Duodenal mucosa (tissue), 2 donors: ENCODE measurements around the gene GPSM1.
"Not testable (repeated sequence)": the region's sequence is repeated elsewhere in the genome, so short reads cannot be mapped to it uniquely, and the experiment has no call there.

Source experiments
- H3K27ac ChIP-seq: one replicate; pipeline ENCODE4 v1.7.0; 2013; ENCODE audit warnings: low read depth, low read length
- H3K27me3 ChIP-seq, 2 donors: one replicate each; pipeline ENCODE4 v1.7.0; 2013; ENCODE audit warnings: low read length in 2 of 2, control low read depth in 1 of 2; ENCODE audit not compliant: insufficient read depth in 2 of 2, control insufficient read depth in 1 of 2
- H3K36me3 ChIP-seq, 2 donors: one replicate each; pipeline ENCODE4 v1.7.0; 2013; ENCODE audit warnings: low read length in 2 of 2, control low read depth in 1 of 2; ENCODE audit not compliant: insufficient read depth in 2 of 2, control insufficient read depth in 1 of 2
- H3K4me1 ChIP-seq, 2 donors: one replicate each; pipeline ENCODE4 v1.7.0; 2013; ENCODE audit warnings: low read length in 2 of 2, control low read depth in 1 of 2; ENCODE audit not compliant: insufficient read depth in 2 of 2, control insufficient read depth in 1 of 2
- H3K4me3 ChIP-seq, 2 donors: one replicate each; pipeline ENCODE4 v1.7.0; 2013; ENCODE audit warnings: low read length in 2 of 2, low read depth in 1 of 2
- H3K9ac ChIP-seq, 2 donors: one replicate each; pipeline ENCODE4 v1.7.0; 2013; ENCODE audit warnings: low read length in 2 of 2, low read depth in 1 of 2
- H3K9me3 ChIP-seq, 2 donors: one replicate each; pipeline ENCODE4 v1.7.0; 2013; ENCODE audit warnings: low read length in 2 of 2, control low read depth in 1 of 2; ENCODE audit not compliant: control insufficient read depth in 1 of 2

The GPSM1 gene

DNA sequence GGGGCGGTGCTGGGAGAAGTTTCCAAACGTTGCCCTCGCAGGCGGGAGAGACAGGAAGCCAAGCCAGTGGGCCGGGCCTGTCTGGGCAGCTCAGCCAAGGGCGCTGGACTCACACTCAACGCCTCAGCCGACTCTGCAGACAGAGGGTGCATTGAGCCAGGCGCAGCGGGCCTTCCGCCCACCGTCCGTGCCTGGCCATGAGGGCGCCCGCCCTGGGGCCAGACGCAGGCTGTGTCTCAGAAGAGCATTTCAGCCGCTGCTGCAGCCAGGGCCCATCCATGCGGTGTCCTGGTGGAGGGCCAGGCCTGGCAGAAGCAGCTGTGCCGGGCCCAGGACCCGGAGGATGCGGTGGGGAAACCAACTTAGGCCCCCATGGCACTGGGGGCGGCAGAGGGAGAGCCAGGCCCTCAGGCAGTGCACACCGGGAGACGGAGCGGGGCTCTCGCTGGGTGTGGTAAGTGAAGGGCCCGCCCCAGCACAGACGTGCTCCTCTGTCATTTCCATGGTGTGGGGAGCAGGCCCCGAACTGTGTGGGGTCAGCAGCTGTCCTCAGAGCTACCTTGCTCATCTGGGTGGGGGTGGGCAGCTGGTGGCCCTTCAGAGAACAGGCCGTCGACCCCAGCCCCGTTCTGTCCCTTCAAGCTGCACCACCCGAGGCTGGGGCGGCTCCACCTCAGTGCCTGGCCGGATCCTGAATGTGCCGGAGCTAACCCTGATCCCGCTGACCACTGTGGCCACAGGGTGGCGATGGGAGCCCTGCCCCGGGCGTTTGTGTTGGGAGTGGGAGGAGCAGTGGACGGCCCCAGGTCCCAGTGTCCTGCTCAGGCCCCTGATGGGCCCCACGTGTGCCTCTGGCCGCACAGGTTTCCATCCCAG lies 18.2 kb downstream of the GPSM1 start:
- Histone ChIP-seq H3K4me1 (peaks cover 7 to 8% of the 10 kb centered on the region in 2 donors), H3K9ac (no peak overlapping the region), H3K36me3 (no peaks in the 10 kb centered on the region), H3K4me3 (no peak overlapping the region), H3K27ac (no peak overlapping the region), H3K27me3 (no peaks in the 10 kb centered on the region), H3K9me3 (no peaks in the 10 kb centered on the region)

DNA sequence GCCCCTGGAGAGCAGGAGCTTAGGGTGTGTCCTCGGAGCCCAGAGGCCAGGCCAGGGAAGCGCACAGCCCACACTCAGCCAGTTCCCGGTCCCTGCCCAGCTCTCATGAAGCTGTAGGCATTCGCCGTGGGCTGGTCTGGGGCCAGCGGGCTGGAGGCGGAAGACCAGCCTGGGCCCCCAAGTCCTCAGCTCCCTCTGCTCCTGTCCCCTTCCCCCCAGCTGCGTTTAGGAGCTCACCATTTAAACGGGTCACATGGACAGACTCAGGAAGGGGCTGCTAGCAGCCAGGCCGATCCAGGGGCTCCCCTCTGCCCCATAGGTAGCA lies 18.8 kb downstream of the GPSM1 start:
- Histone ChIP-seq H3K27me3 (no peaks in the 10 kb centered on the region), H3K9me3 (no peaks in the 10 kb centered on the region), H3K36me3 (no peaks in the 10 kb centered on the region), H3K4me3 (no peak overlapping the region), H3K27ac (no peak overlapping the region), H3K4me1 (peaks cover 7 to 8% of the 10 kb centered on the region in 2 donors), H3K9ac (no peak overlapping the region)

- Histone ChIP-seq H3K9ac (no peak overlapping the region), H3K9me3 (no peaks in the 10 kb centered on the region), H3K4me1 (peaks cover 7 to 8% of the 10 kb centered on the region in 2 donors), H3K36me3 (no peaks in the 10 kb centered on the region), H3K4me3 (no peak overlapping the region), H3K27me3 (no peaks in the 10 kb centered on the region), H3K27ac (no peak overlapping the region)
Measured at GRCh38 chr9:136346927-136347465, 19.7 kb downstream of the GPSM1 start.

DNA sequence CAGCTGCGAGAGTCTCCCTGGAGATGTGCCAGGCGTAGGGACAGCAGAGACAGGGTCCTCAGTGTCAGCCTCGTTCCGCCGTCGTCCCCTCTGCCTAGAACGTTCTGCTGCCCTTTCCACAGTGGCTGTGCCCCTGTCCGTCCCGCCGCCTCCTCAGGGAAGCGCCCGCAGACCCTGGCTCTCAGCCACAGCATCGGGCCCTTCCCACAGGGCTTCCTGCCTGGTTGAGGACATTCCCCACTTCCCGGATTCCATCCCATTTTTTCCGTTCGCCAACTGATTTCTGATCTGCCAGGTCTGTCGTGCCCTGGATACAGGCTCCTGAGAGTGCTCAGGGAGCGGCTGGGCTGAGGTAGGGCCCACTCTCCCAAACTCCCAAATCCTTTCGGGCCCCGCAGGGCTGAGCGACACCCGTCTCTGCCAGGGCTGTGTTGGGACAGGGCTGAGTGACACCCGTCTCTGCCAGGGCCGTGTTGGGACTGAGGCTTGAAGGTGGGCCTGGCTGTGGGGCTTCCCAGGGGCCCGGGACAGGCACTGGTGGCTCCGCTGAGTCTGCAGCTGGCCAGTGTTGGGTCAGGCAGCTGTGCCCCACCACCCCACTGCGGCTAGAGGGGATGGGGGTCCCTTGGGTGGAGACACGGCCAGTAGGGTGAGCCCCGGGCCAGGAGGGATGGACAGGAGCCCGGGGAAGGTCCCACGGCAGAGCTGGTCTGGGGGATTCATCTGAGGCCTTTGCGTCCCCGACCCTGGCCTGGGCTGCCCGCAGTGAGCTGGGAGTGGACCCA lies 20.3 kb downstream of the GPSM1 start:
- H3K36me3 ChIP-seq = no peaks in the 10 kb centered on the region
- H3K27me3 ChIP-seq = no peaks in the 10 kb centered on the region
- H3K4me3 ChIP-seq = no peak overlapping the region
- H3K4me1 ChIP-seq = peaks cover 6 to 7% of the 10 kb centered on the region in 2 donors
- no peak overlapping the region for H3K9ac ChIP-seq
- H3K9me3 ChIP-seq = no peaks in the 10 kb centered on the region
- no peak overlapping the region for H3K27ac ChIP-seq

- Histone ChIP-seq H3K9ac (no peak overlapping the region), H3K27ac (no peak overlapping the region), H3K4me1 (no peaks in the 10 kb centered on the region), H3K27me3 (no peaks in the 10 kb centered on the region), H3K4me3 (no peak overlapping the region), H3K36me3 (no peaks in the 10 kb centered on the region), H3K9me3 (no peaks in the 10 kb centered on the region)
Measured at GRCh38 chr9:136348691-136349090, 21.4 kb downstream of the GPSM1 start.

DNA sequence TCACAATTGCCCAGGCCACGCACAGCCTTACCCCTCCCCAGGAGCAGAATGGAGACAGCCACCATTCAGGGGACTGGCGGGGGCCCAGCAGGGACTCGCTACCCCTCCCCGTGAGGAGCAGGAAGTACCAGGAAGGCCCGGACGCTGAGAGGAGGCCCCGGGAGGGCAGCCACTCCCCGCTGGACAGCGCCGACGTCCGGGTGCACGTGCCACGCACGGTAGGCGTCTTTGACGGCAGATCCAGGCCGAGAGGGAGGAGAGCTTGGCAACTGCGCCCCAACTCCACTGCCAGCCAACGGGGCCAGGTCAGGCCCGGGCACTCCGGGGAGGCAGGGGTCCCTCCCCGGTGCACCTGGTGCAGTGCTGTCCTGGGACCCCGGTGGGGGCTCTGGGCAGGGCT lies 22.2 kb downstream of the GPSM1 start:
- Histone ChIP-seq H3K36me3 (no peaks in the 10 kb centered on the region), H3K4me3 (no peak overlapping the region), H3K9ac (no peak overlapping the region), H3K4me1 (no peaks in the 10 kb centered on the region), H3K9me3 (no peaks in the 10 kb centered on the region), H3K27me3 (no peaks in the 10 kb centered on the region), H3K27ac (no peak overlapping the region)

DNA sequence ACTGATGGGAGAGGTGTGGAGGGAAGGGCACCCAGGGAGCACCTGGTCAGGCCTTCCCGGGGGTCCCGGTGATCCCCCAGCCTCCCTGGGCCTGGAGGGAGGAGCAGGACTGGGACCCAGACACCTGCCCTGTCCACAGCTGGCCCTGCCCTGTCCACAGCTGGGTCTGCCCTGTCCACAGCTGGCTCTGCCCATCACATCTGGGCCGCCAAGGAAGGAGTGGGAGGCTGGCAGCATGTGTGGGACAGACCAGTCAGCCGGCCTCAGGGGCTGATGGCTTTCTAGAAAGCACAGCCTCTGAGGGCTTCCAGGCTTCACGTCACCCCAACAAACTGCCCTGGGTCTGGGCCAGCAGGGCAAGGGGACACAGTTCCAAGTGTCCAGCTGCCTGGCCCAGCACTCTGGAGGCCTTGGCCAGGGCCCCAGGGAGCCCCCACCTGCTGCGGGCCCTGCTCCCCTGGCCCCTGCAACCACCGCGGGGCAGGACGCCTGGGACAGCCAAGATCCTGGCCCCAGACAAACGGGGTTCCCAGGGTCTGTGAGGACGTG lies 24.0 kb downstream of the GPSM1 start:
- H3K4me3 ChIP-seq = no peak overlapping the region
- H3K27me3 ChIP-seq = peaks cover 0 to 4% of the 10 kb centered on the region in 2 donors
- H3K27ac ChIP-seq = no peak overlapping the region
- no peaks in the 10 kb centered on the region for H3K4me1 ChIP-seq
- H3K36me3 ChIP-seq = no peaks in the 10 kb centered on the region
- no peaks in the 10 kb centered on the region for H3K9me3 ChIP-seq
- H3K9ac ChIP-seq = no peak overlapping the region

DNA sequence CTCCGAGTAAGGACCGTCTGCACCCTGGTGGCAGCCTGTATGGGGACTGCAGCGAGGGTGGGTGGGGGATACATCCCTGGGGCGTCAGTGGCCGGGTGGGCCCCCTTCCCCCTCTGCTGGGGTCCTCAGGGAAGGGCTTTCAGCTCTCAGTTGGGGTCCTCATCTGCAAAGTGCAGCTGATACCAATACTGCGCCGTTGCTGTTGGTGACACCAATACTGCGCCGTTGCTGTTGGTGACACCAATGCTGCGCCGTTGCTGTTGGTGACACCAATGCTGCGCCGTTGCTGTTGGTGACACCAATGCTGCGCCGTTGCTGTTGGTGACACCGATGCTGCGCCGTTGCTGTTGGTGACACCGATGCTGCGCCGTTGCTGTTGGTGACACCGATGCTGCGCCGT lies 24.5 kb downstream of the GPSM1 start:
- H3K27me3 ChIP-seq, H3K36me3 ChIP-seq, H3K9me3 ChIP-seq, H3K27ac ChIP-seq, H3K4me1 ChIP-seq, H3K9ac ChIP-seq, H3K4me3 ChIP-seq: not testable (repeated sequence)

DNA sequence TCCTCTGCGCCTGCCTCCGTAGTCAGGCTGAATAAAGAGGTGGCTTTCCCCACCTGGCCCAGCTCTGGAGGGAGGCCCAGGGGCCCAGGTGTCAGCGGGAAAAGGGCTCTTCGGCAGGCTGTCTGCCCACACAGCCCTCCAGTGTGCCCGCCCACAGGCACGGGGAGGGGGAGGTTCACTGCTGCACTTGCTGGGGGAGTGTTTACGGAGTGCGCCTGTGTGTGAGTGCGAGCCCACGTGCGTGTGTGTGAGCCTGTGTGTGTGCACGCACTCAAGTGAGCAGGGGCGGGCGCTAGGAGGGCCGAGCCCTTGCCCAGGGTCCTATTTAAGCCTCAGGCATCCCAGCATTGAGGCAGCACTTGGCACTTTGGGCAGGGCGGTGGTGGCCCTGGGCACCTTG lies 25.3 kb downstream of the GPSM1 start:
- Histone ChIP-seq H3K9ac (no peak overlapping the region), H3K9me3 (no peaks in the 10 kb centered on the region), H3K4me3 (no peak overlapping the region), H3K4me1 (no peaks in the 10 kb centered on the region), H3K27me3 (peaks cover 0 to 4% of the 10 kb centered on the region in 2 donors), H3K27ac (no peak overlapping the region), H3K36me3 (no peaks in the 10 kb centered on the region)

DNA sequence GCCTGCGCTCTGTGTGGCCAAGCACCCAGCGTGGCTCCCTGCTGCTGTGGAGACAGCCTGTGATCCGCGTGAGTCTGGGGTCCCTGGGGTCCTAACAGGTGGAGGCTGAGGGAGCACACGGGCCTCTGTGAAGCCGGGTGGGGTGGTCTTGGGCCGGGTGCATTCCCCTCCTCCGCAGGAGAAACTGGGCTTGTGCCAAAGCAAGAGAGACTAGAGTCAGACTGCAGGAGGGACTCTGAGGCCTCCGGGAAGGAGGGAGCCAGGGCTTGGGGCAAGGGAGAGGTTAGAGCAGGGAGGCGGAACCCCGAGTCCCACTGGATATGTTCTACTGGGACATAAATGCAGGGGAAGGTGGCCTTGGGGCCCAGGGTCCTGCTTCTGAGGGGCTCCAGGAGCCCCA lies 25.7 kb downstream of the GPSM1 start:
- Histone ChIP-seq H3K9me3 (no peaks in the 10 kb centered on the region), H3K9ac (no peak overlapping the region), H3K27me3 (peaks cover 0 to 4% of the 10 kb centered on the region in 2 donors), H3K27ac (no peak overlapping the region), H3K4me1 (no peaks in the 10 kb centered on the region), H3K4me3 (no peak overlapping the region), H3K36me3 (no peaks in the 10 kb centered on the region)
